MM.1S (cell line): ENCODE measurements around the gene RALGDS.

Experiments used
- EZH2 ChIP-seq: fragments of 300-600 bp; sonication (generic); optimal IDR thresholded peaks from 2 replicates; pipeline ENCODE3; 2017; ENCODE audit warnings: low read depth, mild to moderate bottlenecking, antibody characterized with exemption, low read length, mixed read lengths
- TF ChIP-seq, protein P1 (sequence below): fragments of 300-600 bp; sonication (generic); IDR thresholded peaks from 2 replicates; pipeline ENCODE4 v1.5.1; 2016; ENCODE audit warnings: antibody characterized with exemption, low read length, mixed read lengths

DNA sequence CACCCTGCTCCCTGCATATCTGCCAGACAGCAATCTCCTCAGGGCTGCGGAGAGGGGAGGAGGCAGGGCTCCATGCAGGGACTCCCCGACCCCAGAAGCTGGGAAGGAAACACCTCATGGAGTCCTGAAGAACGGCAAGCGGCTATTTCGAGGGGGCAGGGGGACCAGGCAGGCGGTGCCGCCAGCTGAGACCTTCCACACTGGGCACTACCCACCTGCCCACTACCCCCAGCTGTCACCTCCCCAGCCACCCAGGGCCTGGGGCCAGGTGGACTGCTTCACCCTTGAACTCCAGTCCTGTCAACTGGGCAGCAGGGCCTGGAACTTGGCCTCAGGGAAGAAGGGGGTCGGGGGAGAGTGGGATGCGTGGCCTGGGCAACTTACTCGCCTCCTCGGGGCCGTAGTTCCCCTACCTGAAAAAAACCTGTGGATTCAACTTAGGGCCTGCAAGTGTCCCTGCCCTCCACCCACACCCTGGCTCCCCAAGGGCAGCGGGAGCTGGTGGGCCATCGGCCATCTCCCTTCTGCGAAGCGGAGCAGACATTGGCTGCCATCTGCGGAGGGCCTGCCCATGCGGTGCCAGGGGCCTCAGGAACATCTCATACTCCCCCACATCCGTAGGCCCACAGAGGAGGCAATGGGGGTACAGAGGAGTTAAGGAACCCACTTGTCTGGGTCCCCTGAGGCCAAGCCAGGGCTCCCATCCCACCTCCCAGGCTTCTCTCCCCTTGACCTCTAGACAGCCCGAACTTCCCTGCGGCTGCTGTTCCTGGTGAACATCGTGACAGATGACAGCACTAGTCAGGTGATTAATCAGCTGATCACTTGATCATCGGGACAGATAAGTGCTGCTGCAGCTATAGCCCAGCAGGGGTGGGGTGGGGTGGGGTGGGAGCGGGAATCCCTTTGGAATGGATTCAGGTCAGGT, 18.5 kb upstream of the RALGDS start:
- no peak for TF ChIP-seq EZH2
- TF ChIP-seq, protein P1, sequence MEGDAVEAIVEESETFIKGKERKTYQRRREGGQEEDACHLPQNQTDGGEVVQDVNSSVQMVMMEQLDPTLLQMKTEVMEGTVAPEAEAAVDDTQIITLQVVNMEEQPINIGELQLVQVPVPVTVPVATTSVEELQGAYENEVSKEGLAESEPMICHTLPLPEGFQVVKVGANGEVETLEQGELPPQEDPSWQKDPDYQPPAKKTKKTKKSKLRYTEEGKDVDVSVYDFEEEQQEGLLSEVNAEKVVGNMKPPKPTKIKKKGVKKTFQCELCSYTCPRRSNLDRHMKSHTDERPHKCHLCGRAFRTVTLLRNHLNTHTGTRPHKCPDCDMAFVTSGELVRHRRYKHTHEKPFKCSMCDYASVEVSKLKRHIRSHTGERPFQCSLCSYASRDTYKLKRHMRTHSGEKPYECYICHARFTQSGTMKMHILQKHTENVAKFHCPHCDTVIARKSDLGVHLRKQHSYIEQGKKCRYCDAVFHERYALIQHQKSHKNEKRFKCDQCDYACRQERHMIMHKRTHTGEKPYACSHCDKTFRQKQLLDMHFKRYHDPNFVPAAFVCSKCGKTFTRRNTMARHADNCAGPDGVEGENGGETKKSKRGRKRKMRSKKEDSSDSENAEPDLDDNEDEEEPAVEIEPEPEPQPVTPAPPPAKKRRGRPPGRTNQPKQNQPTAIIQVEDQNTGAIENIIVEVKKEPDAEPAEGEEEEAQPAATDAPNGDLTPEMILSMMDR, result no peak
